ENCODE results near the gene PHF1. TPM values are rescaled to one million over a fixed set of nuclear protein-coding genes. Genes with fewer than 3 reads are reported as not detected.

The PHF1 gene
- total RNA-seq, 1 donor from 2014 or later: 74.3 TPM

DNA sequence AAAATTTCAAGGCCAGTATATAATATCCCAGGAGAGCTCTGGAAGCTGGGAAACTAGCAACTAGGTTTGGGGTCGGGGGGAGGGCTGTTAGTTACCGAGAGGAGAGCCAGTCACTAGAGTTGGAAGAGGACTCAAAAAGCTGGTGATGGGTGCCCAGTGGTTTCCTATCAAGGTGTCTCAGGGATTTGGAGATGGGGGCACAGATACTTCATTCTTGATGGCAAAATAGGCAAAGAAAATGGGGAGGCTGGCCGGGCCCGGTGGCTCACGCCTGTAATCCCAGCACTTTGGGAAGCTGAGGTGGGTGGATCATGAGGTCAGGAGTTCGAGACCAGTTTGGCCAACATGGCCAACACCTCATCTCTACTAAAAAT is 805 bp downstream of the PHF1 start:
- Histone ChIP-seq H3K36me3 (peaks cover 44% of the 10 kb centered on the region), H3K4me1 (peaks cover 31% of the 10 kb centered on the region), H3K27ac (peak overlapping the region; percentile 97), H3K9me3 (no peaks in the 10 kb centered on the region), H3K4me3 (peak overlapping the region; percentile 99), H3K27me3 (no peaks in the 10 kb centered on the region)
- intact Hi-C loops (cut with DNase I): no loop called here
- DNase-seq (no peak), ATAC-seq (no peak)
- TF ChIP-seq, protein P1, sequence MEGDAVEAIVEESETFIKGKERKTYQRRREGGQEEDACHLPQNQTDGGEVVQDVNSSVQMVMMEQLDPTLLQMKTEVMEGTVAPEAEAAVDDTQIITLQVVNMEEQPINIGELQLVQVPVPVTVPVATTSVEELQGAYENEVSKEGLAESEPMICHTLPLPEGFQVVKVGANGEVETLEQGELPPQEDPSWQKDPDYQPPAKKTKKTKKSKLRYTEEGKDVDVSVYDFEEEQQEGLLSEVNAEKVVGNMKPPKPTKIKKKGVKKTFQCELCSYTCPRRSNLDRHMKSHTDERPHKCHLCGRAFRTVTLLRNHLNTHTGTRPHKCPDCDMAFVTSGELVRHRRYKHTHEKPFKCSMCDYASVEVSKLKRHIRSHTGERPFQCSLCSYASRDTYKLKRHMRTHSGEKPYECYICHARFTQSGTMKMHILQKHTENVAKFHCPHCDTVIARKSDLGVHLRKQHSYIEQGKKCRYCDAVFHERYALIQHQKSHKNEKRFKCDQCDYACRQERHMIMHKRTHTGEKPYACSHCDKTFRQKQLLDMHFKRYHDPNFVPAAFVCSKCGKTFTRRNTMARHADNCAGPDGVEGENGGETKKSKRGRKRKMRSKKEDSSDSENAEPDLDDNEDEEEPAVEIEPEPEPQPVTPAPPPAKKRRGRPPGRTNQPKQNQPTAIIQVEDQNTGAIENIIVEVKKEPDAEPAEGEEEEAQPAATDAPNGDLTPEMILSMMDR (IDR thresholded peaks at IDR 0.05): no peak

DNA sequence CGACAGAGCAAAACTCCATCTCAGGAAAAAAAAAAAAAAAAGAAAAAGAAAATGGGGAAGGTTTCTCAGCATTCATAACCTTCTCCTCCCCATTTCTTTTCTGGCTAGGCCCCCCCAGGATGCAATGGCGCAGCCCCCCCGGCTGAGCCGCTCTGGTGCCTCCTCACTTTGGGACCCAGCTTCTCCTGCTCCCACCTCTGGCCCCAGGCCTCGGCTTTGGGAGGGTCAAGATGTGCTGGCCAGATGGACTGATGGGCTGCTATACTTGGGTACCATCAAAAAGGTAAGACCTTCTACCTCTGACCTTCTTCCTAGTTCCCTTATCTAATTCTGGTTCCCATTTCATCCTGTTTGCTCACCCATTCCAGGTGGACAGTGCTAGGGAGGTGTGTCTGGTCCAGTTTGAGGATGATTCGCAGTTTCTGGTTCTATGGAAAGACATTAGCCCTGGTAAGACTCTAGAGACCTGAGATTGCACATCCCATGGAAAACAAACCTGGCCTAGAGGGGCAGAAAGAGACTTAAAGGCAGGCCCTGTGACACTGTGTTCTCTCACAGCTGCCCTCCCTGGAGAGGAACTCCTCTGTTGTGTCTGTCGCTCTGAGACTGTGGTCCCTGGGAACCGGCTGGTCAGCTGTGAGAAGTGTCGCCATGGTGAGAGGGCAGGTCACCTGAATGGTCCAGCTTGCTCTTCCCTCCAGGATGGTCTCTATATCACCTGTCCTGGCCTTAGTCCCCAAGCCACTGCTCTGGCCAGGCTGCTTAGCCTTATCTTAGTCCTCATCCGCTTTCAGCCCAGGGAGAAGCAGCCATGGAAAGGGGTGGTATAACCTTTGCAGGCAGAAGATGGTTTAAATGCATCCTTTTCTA is 1.6 kb downstream of the PHF1 start:
- TF ChIP-seq, protein P1 (IDR thresholded peaks at IDR 0.05): no peak
- H3K27me3 ChIP-seq: no peaks in the 10 kb centered on the region
- ATAC-seq (no peak), DNase-seq (no peak)
- intact Hi-C loops (cut with DNase I): no loop called here
- H3K4me3 ChIP-seq: peak overlapping the region; percentile 99
- peaks cover 44% of the 10 kb centered on the region for H3K36me3 ChIP-seq
- no peaks in the 10 kb centered on the region for H3K9me3 ChIP-seq
- peaks cover 38% of the 10 kb centered on the region for H3K4me1 ChIP-seq
- peak overlapping the region; percentile 97 for H3K27ac ChIP-seq

DNA sequence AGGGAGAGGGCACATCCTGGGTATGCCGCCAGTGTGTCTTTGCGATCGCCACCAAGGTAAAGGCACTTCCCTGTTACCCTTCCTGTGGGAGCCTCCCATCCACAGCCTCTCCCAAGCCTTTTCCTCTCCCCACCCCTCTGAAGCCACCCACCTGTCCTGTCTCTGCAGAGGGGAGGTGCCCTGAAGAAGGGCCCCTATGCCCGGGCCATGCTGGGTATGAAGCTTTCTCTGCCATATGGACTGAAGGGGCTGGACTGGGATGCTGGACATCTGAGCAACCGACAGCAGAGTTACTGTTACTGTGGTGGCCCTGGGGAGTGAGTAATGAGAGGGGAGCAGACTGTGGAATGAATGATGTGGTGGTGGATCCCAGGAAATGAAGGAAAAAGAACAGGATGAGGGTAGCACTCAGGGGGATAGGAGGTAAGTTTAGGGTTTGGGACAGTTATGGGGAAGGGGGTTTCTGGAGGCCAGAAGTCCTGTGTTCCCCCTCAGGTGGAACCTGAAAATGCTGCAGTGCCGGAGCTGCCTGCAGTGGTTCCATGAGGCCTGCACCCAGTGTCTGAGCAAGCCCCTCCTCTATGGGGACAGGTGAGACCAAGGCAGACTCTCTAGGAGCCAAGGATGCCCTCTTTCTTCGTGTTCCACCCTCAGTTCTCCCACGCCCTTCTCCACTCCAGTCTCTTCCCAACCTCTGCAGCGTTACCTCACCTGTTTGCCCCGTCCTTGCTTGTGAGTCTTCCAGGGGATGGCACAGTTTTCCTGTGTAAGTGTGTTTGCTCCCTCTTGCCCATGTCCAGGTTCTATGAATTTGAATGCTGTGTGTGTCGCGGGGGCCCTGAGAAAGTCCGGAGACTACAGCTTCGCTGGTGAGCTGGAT is 2.7 kb downstream of the PHF1 start:
- Histone ChIP-seq H3K4me1 (peaks cover 40% of the 10 kb centered on the region), H3K36me3 (peaks cover 44% of the 10 kb centered on the region), H3K9me3 (no peaks in the 10 kb centered on the region), H3K27me3 (no peaks in the 10 kb centered on the region), H3K4me3 (no peak overlapping the region), H3K27ac (no peak overlapping the region)
- intact Hi-C loops (cut with DNase I): no loop called here
- DNase-seq (no peak), ATAC-seq (no peak)
- TF ChIP-seq, protein P1 (IDR thresholded peaks at IDR 0.05): no peak

DNA sequence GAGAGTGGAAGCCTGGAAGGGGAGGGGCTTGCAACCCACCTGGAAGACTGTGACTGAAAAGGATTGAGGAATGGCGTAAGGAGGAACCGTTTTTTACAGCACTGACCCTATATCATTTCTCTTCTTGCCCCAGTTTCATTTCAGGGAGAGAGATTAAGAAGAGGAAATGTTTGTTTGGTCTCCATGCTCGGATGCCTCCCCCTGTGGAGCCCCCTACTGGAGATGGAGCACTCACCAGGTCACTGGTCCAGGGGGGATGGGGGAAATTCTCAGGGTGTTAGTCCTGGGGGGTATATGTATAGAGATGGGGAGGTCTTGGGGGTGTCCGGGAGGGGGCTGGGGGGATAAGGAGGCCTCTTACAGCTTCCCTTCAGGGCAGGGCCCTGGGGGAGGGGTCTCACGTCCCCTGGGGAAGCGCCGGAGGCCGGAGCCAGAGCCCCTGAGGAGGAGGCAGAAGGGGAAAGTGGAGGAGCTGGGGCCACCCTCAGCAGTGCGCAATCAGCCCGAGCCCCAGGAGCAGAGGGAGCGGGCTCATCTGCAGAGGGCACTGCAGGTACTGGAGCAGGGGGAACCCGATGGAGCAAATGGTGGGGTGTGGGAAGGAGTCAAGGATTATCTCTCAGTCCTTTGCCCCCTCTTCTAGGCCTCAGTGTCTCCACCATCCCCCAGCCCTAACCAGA is 3.9 kb downstream of the PHF1 start:
- no peak for ATAC-seq
- Histone ChIP-seq H3K4me3 (no peak overlapping the region), H3K4me1 (peaks cover 53% of the 10 kb centered on the region), H3K36me3 (peaks cover 44% of the 10 kb centered on the region), H3K27ac (no peak overlapping the region), H3K9me3 (no peaks in the 10 kb centered on the region), H3K27me3 (no peaks in the 10 kb centered on the region)
- intact Hi-C loops (cut with DNase I): no loop called here
- TF ChIP-seq, protein P1 (IDR thresholded peaks at IDR 0.05): peak; percentile 13
- DNase-seq: no peak

DNA sequence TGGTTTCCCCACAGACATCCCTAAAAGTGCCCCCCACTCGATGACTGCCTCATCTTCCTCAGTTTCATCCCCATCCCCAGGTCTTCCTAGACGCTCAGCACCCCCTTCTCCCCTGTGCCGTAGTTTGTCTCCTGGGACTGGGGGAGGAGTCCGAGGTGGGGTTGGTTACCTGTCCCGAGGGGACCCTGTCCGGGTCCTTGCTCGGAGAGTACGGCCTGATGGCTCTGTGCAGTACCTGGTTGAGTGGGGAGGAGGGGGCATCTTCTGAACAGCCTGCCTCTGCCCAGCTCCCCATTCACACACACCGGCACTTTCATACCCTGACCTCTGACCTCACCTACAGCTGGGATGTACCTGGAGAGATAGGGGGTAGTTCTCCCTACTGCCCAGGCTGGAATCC is 5.0 kb downstream of the PHF1 start:
- Histone ChIP-seq H3K27ac (no peak overlapping the region), H3K27me3 (no peaks in the 10 kb centered on the region), H3K36me3 (peaks cover 44% of the 10 kb centered on the region), H3K4me3 (no peak overlapping the region), H3K4me1 (peaks cover 53% of the 10 kb centered on the region), H3K9me3 (no peaks in the 10 kb centered on the region)
- TF ChIP-seq, protein P1 (IDR thresholded peaks at IDR 0.05): no peak
- no peak for ATAC-seq
- intact Hi-C loops (cut with DNase I): no loop called here
- DNase-seq: no peak
